Progenitor cell of endocrine pancreas (in vitro differentiated cells): ENCODE results near the gene TMEM17. TPM values are rescaled to one million over a fixed set of nuclear protein-coding genes. Genes with fewer than 3 reads are reported as not detected.

ENCODE experiments used
- DNase-seq: peaks from one replicate; pipeline ENCODE4 v3.0.0; 2021; ENCODE audit warnings: low spot score; ENCODE audit not compliant: unreplicated experiment
- H3K27ac Mint-ChIP-seq: 2 replicates; pipeline ENCODE4 v1.8.0; 2021; ENCODE audit warnings: mild to moderate bottlenecking, moderate library complexity, mixed read lengths
- H3K27me3 Mint-ChIP-seq: 2 replicates; pipeline ENCODE4 v1.8.0; 2021; ENCODE audit warnings: mixed read lengths
- H3K36me3 Mint-ChIP-seq: 2 replicates; pipeline ENCODE4 v1.8.0; 2022; ENCODE audit warnings: mixed read lengths; ENCODE audit not compliant: insufficient read depth
- H3K4me1 Mint-ChIP-seq: 2 replicates; pipeline ENCODE4 v1.8.0; 2021; ENCODE audit warnings: low read depth, mixed read lengths
- H3K4me3 Mint-ChIP-seq: 2 replicates; pipeline ENCODE4 v1.8.0; 2021; ENCODE audit warnings: low read depth, mild to moderate bottlenecking, moderate library complexity, mixed read lengths
- H3K9me3 Mint-ChIP-seq: 2 replicates; pipeline ENCODE4 v1.8.0; 2021; ENCODE audit warnings: low read depth, mixed read lengths
- total RNA-seq: library from RNA; stranded (reverse); gene quantifications from 2 replicates; pipeline ENCODE4 v1.2.1, GENCODE V29; 2021
- TF ChIP-seq, protein P1 (sequence below): fragments of 200-600 bp; sonication (generic); IDR thresholded peaks from one replicate; pipeline ENCODE4 v1.5.0; 2021; ENCODE audit warnings: antibody characterized with exemption, mild to moderate bottlenecking; ENCODE audit not compliant: unreplicated experiment

The TMEM17 gene
- total RNA-seq, 1 donor from 2014 or later = 5.9 TPM

DNA sequence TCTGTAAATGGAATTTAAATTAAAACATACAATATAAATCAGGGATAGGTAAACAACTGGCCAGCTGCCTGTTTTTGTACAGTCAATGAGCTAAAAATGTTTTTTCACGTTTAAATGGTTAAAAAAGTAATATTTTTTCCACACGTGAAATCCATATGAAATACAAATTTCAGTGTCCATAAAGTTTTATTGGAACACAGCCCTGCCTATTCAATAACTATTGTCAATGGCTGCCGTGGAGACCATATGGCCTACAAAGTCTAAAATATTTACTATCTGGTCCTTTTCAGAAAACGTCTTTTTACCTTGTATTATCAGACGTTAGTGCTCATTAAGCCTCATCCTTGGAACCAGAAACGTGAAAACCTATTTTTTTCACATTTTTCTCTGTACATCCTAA is 1.3 kb downstream of the TMEM17 start:
- Mint-ChIP-seq H3K9me3 (no peaks in the 10 kb centered on the region), H3K27me3 (no peaks in the 10 kb centered on the region), H3K4me3 (no peak overlapping the region), H3K36me3 (peaks cover 4% of the 10 kb centered on the region), H3K27ac (peak overlapping the region; percentile 96), H3K4me1 (peaks cover 7% of the 10 kb centered on the region)
- DNase-seq = no peak
- TF ChIP-seq, protein P1, sequence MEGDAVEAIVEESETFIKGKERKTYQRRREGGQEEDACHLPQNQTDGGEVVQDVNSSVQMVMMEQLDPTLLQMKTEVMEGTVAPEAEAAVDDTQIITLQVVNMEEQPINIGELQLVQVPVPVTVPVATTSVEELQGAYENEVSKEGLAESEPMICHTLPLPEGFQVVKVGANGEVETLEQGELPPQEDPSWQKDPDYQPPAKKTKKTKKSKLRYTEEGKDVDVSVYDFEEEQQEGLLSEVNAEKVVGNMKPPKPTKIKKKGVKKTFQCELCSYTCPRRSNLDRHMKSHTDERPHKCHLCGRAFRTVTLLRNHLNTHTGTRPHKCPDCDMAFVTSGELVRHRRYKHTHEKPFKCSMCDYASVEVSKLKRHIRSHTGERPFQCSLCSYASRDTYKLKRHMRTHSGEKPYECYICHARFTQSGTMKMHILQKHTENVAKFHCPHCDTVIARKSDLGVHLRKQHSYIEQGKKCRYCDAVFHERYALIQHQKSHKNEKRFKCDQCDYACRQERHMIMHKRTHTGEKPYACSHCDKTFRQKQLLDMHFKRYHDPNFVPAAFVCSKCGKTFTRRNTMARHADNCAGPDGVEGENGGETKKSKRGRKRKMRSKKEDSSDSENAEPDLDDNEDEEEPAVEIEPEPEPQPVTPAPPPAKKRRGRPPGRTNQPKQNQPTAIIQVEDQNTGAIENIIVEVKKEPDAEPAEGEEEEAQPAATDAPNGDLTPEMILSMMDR = no peak

DNA sequence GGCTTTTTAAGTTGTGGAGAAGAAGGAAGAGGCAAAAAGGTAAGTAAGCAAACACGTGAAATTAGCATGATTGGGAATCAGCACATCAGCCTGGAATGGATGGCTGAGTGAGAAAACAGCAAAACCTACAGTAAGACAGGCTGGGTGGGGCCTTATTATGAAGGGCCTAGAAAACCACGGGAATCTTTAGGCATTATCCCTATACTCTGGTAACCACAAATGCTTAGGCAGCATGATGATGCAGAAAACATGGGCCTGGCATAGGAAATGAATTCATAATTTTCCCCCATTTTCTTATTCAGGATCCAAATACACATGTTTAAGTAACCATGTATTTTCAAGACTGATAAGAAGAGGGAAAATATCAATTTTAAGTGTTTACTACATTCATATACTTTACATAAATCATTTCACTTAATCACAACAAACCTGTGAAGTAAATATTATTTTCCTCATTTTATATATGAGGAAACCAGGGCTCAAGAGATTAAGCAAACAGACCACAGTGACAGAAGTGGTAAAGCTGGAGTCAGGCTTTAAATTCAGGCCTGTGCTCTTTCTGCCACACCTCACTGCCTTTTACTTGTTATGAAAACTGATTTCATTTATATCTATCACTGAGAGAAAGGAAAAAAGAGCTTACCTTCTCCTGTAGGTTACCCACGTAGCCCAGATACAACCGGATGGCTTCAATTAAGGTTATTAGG is 4.0 kb downstream of the TMEM17 start:
- TF ChIP-seq, protein P1 = no peak
- no peak for DNase-seq
- no peaks in the 10 kb centered on the region for H3K9me3 Mint-ChIP-seq
- peaks cover 4% of the 10 kb centered on the region for H3K36me3 Mint-ChIP-seq
- H3K4me3 Mint-ChIP-seq = no peak overlapping the region
- no peaks in the 10 kb centered on the region for H3K27me3 Mint-ChIP-seq
- no peak overlapping the region for H3K27ac Mint-ChIP-seq
- peaks cover 15% of the 10 kb centered on the region for H3K4me1 Mint-ChIP-seq

DNA sequence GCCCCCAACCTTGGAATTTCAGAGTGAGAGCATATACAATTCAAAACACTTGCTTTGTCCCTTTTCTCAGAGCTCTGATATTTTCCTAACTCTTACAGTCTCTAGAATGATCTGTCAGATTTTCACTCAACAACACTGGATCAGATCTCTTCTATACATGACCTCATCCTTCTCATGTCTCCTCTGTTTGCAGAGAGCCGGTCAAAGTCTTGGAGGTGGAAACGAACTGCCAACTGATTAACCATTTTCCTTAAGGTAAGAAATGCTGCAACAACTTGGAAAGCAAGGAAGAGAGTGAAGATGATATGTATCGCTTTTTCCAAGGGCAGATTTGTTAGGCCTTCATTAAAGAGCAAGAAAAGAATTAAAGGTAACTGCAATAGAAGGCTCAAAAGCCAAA is 4.9 kb downstream of the TMEM17 start:
- H3K9me3 Mint-ChIP-seq = no peaks in the 10 kb centered on the region
- TF ChIP-seq, protein P1 = no peak
- H3K4me1 Mint-ChIP-seq = peaks cover 12% of the 10 kb centered on the region
- no peak overlapping the region for H3K27ac Mint-ChIP-seq
- H3K4me3 Mint-ChIP-seq = no peak overlapping the region
- peaks cover 4% of the 10 kb centered on the region for H3K36me3 Mint-ChIP-seq
- H3K27me3 Mint-ChIP-seq = no peaks in the 10 kb centered on the region
- DNase-seq = no peak

DNA sequence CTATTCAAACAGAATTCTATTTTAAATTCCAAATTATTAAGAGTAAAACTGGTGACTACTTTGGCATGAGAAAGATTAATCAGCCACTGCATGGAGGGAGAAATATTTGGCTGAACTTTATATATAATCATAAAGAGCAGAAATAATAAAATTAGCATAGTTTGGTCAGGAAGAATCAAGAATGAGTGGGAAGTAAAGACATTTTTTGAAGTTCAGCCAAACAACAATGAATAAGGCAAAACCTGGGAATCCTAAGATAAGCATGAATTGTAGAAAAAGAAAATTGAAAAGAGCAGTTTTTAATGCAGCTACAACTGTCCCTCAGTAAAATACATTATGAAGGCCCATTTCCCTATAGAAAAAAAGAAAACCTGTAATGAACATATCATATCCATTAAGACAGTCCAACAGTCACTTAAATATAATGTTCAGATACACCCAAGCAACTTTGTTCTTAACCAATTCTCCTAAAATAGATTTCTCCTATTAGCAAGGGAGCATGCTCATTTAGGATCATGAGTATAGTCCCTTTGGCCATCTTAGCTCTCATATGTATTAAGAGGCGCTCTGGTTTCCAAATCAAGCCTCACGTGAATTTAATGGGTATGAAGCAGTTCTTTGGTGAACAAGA is 6.5 kb downstream of the TMEM17 start:
- Mint-ChIP-seq H3K9me3 (no peaks in the 10 kb centered on the region), H3K27me3 (no peaks in the 10 kb centered on the region), H3K4me3 (no peak overlapping the region), H3K36me3 (peaks cover 4% of the 10 kb centered on the region), H3K27ac (no peak overlapping the region), H3K4me1 (peaks cover 14% of the 10 kb centered on the region)
- TF ChIP-seq, protein P1 = no peak
- DNase-seq = no peak

DNA sequence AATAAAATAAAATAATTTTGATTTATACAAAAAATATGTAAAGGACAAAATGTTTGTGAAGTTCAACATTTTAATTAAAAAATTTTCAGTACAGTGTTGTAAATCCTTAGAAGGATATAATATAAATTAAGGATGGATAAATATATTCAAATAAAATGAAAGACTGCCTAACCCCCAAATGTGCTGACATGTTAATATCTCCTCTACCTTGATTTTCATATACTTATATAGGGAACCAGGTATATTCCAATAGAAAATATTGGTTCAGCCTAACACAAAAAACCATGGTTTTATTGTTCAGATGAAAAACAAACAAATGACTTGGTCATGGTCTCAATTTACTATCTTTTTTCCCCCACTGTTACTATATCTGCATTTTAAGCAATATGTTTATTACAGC is 7.3 kb downstream of the TMEM17 start:
- no peak overlapping the region for H3K4me3 Mint-ChIP-seq
- H3K27ac Mint-ChIP-seq = no peak overlapping the region
- H3K4me1 Mint-ChIP-seq = peaks cover 14% of the 10 kb centered on the region
- no peaks in the 10 kb centered on the region for H3K9me3 Mint-ChIP-seq
- H3K36me3 Mint-ChIP-seq = peaks cover 4% of the 10 kb centered on the region
- TF ChIP-seq, protein P1 = no peak
- H3K27me3 Mint-ChIP-seq = no peaks in the 10 kb centered on the region
- no peak for DNase-seq
